C4-2B (cell line): ENCODE results near the gene INSYN2B.

Source experiments
- ZFX ChIP-seq: fragments of 450-650 bp; IDR thresholded peaks from 2 replicates; pipeline ENCODE4 v1.6.1; 2017
- TF ChIP-seq, protein P1 (sequence below): fragments of 450-650 bp; conservative IDR thresholded peaks from 2 replicates; pipeline ENCODE4 v1.5.1; 2017; ENCODE audit warnings: mild to moderate bottlenecking

DNA sequence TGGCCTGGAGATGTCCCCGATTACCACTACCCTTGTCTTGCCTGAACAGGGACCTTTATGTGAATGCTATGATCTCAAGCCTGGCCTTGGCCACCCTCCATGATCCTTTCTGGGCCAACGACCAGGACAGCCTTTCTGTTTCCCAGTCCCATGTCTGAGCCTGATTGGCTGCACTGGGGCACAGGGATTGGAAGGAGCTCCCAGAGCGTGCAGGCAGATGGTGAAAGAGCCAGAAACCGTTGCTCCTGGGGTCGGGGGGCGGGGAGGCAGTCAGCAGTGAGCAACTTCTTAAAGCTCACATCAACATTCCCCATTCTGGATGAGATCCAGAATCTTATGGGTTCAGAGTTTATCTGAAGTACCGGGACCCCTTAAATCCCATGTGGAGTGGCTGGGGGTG is 84.4 kb downstream of the INSYN2B start:
- TF ChIP-seq, protein P1, sequence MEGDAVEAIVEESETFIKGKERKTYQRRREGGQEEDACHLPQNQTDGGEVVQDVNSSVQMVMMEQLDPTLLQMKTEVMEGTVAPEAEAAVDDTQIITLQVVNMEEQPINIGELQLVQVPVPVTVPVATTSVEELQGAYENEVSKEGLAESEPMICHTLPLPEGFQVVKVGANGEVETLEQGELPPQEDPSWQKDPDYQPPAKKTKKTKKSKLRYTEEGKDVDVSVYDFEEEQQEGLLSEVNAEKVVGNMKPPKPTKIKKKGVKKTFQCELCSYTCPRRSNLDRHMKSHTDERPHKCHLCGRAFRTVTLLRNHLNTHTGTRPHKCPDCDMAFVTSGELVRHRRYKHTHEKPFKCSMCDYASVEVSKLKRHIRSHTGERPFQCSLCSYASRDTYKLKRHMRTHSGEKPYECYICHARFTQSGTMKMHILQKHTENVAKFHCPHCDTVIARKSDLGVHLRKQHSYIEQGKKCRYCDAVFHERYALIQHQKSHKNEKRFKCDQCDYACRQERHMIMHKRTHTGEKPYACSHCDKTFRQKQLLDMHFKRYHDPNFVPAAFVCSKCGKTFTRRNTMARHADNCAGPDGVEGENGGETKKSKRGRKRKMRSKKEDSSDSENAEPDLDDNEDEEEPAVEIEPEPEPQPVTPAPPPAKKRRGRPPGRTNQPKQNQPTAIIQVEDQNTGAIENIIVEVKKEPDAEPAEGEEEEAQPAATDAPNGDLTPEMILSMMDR, result no peak
- no peak for TF ChIP-seq ZFX
